Tongue (tissue), 2 donors: ENCODE measurements around the gene MYO1D. TPM values are rescaled to one million over a fixed set of nuclear protein-coding genes. Genes with fewer than 3 reads are reported as not detected.
"Not testable (repeated sequence)": the region's sequence is repeated elsewhere in the genome, so short reads cannot be mapped to it uniquely, and the experiment has no call there.

ENCODE experiments used
- DNase-seq: peaks from one replicate; pipeline ENCODE4 v3.0.0-alpha.2; 2015
- total RNA-seq: library from RNA; depleted of rRNA; stranded (reverse); fragments of >200 nt; gene quantifications from one replicate; pipeline ENCODE4 v1.2.3, GENCODE V29; 2014

MYO1D gene
- total RNA-seq, 1 donor from 2014 or later, result 25.2 TPM

DNA sequence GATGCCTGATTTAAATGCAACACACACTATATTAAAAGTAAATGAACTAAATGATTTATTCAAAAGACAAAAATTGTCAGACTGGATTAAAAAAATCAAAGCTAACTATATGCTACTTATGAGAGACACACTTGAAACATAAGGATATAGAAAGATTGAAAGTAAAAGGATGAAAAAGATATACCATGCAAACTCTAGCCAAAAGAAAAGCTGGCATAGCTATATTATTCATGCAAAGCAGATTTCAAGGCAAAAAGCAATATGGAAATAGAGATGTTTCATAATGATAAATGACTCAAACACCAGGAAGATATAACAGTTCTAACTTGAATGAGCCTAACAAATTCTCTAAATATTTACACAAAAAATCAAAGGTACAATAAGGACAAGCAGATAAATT, 149.2 kb downstream of the MYO1D start:
- no peak for DNase-seq

DNA sequence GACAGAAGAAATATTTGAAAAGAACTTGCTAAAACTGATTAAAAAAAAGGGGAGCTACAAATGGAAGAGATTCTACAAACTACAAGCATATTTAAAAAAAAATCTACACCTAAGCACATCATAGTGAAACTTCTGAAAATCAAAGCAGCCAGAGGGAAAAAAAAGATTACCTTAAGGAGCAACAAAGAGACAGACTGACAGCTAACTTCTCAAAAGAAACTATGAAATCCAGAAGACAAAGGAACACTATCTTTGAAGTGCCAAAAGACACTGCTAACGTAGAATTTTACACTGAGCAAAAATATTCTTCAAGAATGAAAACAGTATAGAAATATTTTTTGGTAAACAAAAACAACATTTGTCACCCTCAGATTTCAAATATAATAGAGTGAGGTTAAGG, 151.2 kb downstream of the MYO1D start:
- DNase-seq, result no peak

DNA sequence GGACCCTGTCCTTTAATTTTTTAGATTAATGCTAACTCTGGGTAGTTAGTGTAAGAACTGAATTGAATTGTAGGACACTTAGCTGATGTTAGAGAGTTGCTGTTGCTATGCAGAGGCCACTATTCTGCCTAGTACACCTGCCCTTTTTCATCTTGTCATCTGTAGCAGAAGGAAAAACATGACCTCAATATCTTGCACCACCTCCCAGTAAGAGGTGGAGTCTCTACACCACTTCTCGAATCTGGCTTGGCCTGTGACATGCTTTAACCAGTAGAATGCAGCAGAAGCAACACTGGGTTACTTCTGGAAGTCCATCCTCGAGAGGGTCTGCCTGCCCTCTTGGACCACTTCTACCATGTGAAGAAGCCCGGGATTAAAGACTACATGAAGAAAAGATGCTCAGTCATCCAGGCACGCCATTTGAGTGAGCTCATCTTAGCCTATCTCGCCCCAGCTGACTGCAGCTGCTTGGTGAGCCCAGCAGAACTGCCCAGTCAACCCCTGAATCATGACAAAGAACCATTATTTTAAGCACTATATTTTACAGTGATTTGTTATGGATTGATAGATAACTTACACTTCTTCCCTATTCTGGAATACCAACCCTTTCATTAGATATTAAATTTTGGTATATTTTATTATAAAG, 153.5 kb downstream of the MYO1D start:
- peak; percentile 70 for DNase-seq

DNA sequence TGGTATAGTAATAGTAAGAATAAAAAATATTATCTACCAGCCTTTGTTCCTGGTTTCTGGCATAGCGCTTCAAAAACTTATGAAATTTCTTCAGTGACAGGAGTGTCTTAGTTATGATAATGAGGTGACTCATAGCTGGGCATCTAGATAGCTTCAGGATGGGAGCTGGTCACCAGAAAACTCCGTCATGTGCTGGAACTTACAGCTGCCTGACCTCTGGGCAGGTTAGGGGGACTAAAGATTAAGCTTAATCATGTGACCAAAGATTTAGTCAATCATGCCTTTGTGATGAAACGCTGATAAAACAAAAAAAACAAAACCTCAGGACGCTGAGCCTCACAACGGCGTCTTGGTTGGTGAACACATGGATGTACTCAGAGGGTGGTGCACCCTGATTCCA, 154.2 kb downstream of the MYO1D start:
- DNase-seq, result no peak

DNA sequence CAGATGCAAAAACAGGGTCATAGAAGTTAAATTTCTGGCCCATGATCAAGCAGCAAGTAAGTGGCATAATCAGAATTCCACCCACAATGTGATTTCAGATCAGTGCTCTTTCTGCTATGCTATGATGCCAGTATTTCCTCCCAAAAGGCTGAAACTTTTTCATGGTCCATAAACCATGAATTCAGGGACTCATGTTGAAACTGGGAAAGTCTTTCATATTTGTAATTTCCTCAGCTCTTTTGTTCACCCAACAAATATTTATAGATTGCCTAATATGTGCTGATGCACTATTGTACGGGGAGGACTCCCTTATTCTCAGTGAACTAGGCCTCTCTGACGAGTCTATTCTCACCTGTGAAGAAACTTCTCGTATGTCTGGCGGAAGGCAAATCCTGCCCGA, 156.3 kb downstream of the MYO1D start:
- DNase-seq, result no peak

DNA sequence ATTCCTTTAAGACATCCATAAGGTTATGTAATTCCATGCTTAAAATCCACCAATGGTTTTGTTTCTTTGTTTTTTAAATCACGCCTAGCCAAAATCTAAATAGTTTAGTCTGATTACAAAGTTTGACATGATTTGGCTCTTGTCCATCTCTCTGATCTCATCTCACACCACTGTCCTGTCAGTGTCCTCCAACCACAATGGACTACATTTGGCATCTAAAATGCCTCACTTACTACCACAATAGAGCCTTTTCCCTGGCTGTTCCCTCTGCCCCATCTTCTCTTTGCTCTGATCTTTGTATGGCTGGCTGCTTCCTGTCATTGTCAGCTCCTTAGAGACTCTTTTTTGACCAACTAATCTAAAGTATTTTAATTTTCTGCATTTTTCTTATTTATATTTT, 157.2 kb downstream of the MYO1D start:
- DNase-seq, result no peak

DNA sequence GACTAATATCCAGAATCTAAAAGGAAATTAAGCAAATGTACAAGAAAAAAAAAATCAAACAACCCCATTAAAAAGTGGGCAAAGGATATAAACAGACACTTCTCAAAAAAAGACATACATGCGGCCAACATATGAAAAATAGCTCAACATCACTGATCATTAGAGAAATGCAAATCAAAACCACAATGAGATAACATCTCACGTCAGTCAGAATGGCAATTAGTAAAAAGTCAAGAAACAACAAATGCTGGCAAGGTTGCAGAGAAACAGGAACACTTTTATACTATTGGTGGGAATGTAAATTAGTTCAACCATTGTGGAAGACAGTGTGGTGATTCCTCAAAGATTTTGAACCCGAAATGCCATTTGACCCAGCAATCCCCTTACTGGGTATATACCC, 162.0 kb downstream of the MYO1D start:
- DNase-seq, result not testable (repeated sequence)

DNA sequence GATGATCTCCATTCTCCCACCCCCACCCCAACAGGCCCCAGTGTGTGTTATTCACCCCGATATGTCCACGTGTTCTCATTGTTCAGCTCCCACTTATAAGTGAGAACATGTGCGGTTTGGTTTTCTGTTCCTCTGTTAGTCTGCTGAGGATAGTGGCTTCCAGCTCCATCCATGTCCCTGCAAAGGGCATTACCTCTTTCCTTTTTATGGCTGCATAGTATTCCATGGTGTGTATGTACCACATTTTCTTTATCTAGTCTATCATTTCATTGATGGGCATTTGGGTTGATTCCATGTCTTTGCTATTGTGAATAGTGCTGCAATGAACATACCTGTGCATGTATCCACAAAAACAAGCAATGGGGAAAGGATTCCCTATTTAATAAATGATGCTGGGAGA, 162.7 kb downstream of the MYO1D start:
- DNase-seq, result not testable (repeated sequence)

DNA sequence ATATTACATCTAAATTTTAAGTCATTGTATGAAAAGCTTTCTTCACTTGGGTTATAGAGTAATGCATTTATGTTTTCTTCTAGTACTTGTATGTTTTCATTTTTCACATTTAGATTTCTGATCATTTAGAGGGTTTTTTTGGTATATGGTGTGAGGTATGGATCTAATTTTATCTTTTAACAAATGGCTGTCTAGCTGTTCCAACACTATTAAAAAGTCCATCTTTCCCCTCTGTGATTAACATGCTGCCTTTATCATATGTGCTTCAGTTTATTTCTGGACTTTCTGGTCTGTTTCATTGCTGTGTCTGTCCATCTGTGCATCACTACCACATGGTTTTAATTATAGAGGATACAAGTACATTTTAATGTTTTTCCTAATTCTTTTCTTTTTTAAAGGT, 163.8 kb downstream of the MYO1D start:
- DNase-seq, result no peak

DNA sequence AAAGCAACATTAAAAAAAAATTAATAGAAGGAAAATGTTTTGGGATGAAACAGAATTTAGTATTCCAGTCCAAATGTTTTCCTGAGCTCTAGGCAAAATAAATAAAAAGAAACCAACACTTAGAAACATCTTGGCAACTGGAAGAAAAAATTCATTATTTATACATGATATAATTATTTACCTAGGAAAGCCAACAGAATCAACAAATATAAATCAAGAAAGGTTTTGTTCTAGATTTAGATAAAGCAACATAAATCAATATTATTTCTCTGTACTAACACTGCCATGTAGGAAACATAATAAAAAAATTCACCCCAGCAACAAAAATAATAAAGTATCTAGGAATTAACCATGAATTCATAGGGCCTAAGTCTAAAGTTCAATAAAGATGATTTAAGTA, 167.4 kb downstream of the MYO1D start:
- no peak for DNase-seq

DNA sequence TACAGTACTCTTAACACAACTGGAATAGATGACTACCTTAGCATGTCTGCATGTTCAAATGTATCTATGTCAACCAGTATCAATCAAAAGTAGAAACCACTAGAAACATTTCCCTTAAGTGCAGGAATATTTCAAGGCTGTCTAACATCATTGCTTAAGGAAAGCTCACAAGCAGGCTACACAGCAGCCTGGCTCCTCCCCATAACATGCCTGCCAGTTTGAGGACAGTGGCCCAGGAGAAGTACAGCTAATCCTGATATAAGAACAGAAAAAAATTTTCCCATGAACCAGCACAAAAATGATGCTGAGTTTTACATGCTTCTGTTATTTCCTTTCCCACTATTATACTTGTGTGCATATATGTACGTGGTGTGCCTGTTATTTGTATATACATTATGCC, 175.1 kb downstream of the MYO1D start:
- DNase-seq, result peak; percentile 7

DNA sequence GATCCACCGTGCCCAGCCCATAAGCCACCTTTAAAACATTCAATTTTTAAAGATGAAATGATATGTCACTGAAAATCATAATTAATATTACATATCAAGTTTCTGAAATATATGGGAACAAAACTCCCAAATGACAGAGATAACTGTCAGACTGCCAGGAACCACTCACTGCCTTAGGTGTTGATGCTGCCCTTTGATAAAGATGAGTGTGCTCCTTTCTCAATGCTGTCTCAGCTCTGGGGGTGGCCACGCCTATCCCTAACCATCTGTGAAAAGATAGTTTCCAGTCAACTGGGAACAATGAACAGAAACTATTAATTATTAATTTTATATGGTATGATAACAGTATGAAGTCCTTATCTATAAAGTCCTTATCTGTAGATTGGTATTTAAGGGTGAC, 177.7 kb downstream of the MYO1D start:
- no peak for DNase-seq

DNA sequence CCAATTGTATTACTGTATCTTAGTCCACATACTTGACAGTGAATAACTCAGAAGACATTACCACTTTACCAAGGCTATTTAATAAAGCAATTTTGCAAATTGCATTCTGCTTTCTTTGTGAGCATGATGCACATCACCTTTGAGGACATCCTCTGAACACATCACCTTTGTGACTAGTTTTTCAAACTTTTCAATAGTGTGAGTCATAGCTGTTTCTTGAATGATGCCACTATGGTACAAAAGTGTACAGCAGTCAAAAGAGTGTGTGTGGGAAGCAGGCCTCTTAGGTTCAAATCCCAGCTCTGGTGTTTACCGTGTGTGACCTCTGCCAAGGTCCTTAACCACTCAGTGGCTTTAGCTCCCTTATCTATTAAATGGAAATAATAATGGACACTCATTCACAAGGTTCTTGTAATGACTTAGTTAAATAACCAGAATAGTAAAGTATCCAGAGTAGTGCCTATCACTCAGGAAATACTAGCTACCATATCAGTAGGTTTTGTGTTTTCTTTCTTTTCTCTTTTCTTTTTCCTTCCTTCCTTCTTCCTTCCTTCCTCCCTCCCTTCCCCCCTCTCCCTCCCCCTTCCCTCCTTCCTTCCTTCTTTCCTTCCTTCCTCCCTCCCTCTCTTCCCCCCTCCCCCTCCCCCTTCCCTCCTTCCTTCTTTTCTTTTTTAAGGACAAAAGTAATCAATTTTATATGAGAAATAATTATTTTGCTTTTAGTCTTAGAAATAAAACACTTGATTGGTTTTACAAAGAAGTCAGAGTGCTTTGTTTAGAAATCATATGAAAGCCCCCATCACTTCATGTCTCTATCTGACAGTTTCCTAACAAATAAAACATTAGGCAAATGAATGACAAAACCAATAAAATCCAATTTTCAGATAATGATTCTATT, 178.9 kb downstream of the MYO1D start:
- DNase-seq, result no peak

DNA sequence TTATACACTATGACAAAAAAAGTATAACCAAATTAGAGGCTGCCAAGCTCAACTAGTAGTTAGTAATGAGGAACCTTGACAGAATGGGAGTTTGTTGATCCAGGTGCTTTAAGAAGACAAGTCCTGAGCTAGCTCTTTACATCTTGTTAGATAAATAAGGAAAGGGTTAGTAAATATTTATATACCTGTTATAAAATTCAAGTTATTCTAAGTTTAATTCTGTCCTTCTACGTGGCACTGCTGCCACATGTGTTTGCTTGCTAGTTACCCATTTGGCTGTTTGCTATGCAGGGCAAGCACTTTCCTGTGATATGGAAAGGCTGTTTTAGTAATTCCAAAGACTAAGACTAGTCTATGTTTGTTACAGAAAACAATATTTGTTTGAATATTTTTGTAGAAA, 180.5 kb downstream of the MYO1D start:
- no peak for DNase-seq

DNA sequence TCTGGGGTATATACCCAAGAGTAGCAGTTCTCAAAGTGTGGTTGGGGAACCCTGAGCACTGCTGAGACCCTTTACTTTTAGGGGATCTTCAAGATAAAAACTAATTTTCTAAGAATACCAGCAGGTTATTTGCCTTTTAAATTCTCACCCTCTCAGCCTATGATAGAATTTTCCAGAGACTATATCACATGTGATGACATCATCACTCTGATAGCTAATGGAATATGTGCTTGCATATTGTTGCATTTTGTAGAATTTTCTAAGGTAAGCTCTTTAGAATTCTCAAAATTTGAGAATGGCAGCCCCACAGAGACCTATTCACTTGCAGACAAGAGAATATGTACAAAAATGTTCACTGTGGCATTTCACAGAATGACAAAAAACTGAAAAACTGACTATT, 181.1 kb downstream of the MYO1D start:
- DNase-seq, result no peak

DNA sequence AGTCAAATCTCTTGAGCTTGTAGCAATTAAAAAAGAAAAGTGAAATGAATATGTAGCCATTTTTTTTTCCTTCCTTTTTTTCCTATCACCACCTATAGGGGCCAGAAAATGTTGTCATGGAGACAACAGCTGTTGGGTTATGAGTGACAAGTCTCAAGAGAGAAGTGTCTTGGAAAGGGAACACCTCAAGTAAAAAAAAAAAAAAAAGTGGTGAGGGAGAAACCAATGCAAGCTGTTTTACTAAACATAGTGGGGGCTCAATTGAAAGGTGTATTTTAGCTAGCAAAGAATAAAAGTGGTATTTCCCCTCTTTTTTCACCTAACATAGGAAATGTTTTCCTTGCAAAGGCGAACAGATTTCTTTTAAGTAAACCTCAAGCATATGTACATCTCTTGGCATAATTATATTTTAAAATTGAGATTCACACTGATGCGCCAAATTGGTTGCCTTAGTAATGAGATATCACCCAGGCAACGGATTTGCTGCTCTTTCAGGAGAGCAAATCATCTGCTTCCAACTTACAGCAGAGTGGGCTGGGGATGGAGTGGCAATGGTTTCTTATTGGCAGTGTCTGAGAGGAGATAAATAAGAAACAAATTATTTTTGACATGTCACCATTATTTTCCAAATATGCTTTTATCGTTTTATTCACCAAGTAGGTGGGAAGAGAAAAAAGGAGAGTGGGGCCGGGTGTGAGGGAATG, 183.6 kb downstream of the MYO1D start:
- DNase-seq, result no peak

DNA sequence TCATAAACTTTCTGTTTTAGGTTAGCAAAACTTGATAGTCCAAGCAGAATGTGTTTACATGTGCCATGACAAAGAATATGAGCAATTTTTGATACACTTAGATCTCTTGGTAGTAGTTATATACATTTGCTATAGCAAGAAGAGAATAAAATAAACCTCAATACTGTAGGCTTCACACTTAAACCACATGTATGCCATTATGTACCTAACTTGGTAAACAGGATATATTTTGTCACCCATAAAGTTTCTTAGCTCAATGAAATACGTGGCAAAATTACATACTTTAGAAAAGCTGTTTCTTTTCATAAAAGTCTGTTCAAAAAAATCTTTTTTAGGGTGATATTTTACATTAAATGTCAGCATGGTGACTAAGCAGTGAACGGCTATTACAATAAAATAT, 184.7 kb downstream of the MYO1D start:
- no peak for DNase-seq

DNA sequence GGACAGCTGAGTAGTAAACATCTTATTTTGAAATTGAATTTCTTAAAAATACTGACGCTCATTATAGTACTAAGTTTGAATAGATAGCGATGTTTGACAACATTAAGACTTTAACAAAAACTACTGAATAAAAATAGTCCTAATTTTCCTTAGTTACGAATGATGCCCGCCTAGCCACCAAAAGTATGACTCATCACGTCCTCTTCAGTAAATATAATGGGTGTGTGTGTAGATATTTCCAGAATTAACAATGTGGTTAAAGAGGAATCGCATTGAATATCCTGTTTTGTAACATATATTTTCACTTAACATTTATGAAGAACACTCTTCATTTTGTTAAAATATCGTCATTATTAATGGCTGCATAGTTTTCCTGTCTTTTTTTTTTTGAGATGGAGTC, 187.6 kb downstream of the MYO1D start:
- no peak for DNase-seq

DNA sequence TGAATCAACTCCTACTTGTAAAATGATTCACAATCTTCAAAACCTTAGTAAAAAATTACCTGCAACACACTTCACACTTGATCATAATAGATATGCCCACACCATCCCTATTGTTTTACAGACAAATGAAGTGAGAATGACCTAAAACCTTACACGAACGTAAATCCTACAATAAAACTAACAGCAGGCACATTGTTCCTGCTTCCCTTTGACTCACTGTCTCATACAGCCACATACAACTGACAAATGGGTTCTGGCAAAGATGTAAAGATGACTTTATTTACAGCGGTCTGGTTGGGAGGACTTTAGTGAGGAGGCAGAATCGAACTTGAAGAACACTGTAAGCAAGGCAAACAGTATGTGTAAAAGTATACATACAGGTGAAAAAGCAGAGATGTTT, 188.7 kb downstream of the MYO1D start:
- no peak for DNase-seq

DNA sequence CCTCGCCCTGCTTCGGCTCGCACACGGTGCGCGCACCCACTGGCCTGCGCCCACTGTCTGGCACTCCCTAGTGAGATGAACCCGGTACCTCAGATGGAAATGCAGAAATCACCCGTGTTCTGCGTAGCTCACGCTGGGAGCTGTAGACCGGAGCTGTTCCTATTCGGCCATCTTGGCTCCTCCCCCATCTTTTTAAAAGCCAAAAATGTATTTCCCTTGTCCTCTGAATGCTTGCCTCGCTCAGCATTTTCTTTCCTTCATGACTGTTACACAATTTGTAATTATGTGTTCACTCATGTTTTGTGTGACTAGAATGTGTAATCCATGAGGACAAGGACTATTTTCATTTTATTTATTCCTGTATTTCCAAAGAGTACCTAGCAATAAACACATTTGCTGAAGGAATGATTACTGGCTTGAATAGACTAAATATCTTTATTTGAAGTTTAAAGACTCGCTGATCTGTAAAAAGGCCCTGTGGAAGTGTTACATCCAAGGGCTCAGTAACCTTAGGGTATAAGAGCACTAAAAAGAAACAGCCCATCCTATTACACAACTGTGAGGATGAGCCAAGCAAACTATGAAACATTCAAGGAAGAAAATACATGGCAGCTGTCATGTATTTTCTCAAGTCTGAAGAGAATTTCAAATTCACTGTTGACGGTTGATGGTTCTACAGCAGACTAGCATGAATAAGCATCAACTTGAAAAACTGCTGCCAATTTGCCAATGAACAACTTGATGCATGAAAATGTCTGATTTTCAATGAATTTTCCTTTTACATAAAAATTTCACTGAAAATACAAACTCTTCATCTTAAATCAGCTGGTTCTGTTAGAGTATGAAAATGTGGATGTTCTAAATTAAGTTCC, 192.6 kb downstream of the MYO1D start:
- DNase-seq, result no peak

DNA sequence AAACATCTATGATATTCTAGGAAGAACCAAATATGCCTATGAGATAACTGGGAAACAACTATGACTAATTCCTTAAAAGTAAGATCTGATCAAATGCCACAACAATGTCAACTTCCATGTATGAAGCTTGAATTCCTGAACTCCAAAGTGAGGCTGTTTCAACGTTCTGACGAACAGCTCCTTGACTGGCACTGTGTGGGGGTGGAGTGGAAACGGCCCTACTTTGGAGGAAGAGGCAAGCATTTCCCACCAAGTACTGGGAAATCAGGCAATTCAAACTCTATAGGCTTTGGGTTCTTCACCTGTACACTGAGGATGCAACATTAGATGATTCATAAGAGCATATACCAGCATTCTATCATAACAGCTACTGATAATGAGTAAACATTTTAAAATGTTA, 203.0 kb downstream of the MYO1D start:
- no peak for DNase-seq

DNA sequence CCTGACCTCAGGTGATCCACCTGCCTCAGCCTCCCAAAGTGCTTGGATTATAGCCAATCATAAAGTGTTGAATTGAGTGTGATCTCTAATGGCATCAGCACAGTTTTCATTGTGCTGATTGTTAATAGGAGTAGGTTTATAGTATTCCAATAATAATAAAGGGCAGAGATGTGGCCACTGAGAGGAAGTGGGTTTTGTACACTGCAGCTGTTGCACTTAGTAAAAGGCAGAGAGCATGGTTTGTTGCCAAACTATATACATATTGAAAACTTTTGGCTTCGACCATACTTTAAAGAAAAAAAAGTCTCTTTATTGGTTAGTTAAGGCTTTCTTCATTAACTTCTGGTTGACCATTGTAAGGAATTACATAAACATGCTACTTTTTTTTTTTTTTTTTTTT, 204.2 kb downstream of the MYO1D start:
- DNase-seq, result no peak
